GM18909 (cell line): Measurements from ENCODE around the gene PRDX5.

ENCODE experiments used
- ATAC-seq: cut with Tn5 transposase; IDR thresholded peaks from one replicate; pipeline ENCODE4 v1.9.1; 2021; ENCODE audit warnings: mild to moderate bottlenecking; ENCODE audit not compliant: unreplicated experiment, poor library complexity

PRDX5 gene

DNA sequence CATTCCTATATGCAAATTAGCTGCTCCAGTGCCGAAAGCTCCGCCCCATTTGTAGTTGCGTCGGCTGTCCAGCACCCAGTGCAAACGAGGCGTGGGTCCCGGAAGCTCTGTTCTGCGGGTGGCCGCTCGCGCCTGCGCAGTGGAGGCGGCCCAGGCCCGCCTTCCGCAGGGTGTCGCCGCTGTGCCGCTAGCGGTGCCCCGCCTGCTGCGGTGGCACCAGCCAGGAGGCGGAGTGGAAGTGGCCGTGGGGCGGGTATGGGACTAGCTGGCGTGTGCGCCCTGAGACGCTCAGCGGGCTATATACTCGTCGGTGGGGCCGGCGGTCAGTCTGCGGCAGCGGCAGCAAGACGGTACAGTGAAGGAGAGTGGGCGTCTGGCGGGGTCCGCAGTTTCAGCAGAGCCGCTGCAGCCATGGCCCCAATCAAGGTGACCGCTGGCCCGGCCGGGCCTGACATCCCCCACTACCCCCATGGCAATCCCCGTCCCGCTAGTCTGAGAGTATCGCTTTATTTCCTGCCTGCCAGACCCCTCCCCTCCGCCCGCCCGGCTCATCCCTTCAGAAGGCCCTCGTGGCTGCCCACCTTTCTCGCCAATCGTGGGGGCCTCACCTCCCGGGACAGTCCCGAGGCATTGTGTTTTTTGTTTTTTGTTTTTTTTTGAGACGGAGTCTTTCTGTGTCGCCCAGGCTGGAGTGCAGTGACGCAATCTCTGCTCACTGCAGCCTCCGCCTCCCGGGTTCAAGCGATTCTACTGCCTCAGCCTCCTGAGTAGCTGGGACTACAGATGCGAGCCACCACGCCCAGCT lies at the start of gene PRDX5:
Gene PRDX5, plus strand, starts transcription at position 161 of the 805 bp plus-strand sequence. Its CDS starts 95 bp downstream, at position 256.
- ATAC-seq: peak; percentile 82

- ATAC-seq: peak; percentile 16
These were observed 48.9 kb upstream of the PRDX5 start for GRCh38 chr11:64268893-64269539.

- ATAC-seq: peak; percentile 70
These were observed 48.2 kb upstream of the PRDX5 start for GRCh38 chr11:64269540-64270220.

DNA sequence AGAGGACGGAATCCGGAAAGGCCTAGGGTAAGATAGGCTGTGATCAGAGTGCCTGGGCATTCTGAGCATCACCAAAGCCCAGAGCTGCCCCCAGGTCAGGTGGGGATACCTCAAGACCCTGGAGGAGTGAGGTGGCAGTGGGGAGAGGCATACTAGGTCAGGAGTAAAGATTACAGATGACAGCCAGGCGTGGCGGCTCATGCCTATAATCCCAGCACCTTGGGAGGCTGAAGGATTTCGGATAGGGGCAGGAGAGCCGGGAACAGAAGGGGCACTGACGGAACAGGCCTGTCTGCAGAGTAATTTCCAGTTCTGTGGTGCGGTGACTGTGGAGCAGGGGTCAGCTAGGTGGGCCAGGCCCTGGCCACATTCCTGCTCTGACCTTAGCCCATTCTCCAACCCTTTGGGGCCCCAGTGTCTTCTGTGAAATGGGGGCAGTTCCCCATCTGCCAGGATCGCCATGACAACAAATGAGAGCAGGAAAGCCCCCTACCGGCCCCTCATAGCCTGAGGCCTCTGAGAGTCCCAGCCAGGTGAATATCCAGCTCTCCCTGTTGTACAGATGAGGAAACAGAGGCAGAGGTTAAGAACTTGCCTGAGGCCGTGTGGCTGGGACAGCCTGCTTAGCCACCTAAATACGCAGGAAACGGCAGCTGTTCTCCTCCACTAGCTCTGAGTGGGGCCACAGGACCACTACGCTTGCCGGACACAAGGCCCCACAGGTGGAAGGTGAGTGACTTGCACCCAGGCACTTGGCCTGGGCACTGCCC lies 42.7 kb upstream of the PRDX5 start:
- ATAC-seq: no peak

GRCh38 chr11:64275841-64276240 lies 42.1 kb upstream of the PRDX5 start:
- ATAC-seq: no peak

DNA sequence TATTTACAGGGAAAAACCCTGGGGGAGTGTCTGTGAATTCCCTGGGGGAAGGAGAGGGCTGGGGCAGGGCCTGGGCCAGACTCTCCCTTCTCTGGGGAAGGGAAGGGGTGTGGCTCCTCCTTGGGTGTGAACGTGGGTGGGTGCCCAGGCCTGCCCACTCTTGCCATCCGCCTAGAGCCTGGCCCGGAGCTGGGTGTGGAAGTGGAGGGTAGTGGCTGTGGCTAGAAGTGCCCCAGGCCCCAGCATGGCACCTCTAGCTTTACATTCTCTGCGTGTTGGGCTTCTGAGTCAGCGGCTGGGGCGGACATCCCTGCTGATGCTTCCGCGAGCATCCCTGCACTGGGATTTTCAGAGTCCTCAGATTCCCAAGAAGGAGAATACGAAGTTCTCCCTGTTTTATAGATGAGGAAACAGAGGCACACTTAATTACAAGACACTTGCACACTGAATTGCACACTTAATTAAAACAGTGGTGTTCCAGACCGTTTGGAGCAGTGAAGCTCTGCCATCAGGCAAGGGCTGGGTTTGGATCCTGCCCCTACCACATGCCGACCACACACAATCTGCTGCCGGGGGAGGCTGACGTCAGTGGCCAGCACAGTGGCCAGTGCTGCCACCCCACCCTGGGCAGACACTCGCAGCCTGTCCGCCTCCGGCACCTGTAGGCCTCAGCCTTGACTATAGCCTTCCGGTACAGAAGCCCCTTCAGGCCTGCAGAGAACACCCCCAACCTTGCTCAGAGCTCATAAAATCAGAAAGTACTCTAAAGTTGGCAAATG lies 41.1 kb upstream of the PRDX5 start:
- ATAC-seq: no peak

GRCh38 chr11:64278576-64279190 lies 39.2 kb upstream of the PRDX5 start:
- ATAC-seq: no peak

DNA sequence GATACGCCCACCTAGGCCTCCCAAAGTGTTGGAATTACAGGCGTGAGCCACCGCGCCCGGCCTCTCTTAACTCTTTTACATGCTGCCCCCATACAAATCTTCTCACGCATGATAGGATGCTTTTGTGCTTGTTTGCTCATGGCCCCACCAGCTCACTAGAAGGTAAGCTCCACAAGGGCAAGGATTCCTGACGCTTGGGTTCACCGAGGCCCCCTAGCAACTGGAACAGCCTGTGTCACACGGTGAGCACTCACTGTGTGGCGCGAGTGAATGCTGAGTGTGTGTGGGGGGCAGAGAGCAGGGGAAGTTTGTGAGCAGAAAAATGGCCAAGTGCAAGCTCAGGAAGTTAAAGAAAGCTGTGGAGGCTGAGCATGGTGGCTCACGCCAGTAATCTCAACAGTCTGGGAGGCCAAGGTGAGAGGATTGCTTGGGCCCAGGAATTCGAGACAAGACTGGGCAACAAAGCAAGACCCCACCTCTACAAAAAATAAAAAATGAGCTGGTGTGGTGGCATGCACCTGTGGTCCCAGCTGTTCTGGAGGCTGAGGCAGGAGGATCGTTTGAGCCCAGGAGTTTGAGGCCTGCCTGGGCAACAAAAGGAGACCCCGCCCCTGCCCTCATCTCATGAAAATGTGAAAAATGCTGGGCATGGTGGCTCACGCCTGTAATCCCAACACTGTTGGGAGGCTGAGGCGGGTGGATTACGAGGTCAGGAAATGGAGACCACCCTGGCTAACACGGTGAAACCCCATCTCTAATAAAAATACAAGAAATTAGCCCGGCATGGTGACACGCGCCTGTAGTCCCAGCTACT lies 35.8 kb upstream of the PRDX5 start:
- ATAC-seq: no peak

- no peak for ATAC-seq
These were observed 34.8 kb upstream of the PRDX5 start for GRCh38 chr11:64283092-64283491.

- peak; percentile 73 for ATAC-seq
These were observed 33.6 kb upstream of the PRDX5 start, which contains the start of gene BAD for GRCh38 chr11:64284048-64284961. BAD (minus strand) TSS chr11:64284665; CDS start chr11:64284368, 297 bp downstream.

GRCh38 chr11:64284962-64285884 lies 32.7 kb upstream of the PRDX5 start, which contains the start of gene GPR137:
GPR137 (plus strand) TSS chr11:64285848; CDS start chr11:64286525, 677 bp downstream.
- peak; percentile 62 for ATAC-seq

- no peak for ATAC-seq
These were observed 31.8 kb upstream of the PRDX5 start for GRCh38 chr11:64285885-64286800.

DNA sequence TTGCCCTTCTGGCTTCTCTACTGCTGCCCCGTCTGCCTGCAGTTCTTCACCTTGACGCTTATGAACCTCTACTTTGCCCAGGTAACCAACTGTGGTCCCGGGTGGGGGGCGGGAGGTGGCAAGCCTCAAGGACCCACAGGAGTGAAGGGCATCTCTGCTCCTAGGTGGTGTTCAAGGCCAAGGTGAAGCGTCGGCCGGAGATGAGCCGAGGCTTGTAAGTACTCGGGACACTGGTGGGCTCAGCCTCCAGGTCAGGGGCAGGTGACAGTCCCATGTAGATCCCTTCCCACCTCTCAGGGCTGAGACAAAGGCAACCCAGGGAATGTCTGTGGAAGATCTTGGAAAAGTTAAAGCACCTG lies 31.1 kb upstream of the PRDX5 start:
- ATAC-seq: no peak

GRCh38 chr11:64287676-64288352 lies 30.1 kb upstream of the PRDX5 start:
- no peak for ATAC-seq

- no peak for ATAC-seq
These were observed 29.6 kb upstream of the PRDX5 start for GRCh38 chr11:64288353-64288750.
